K562 (cell line): ENCODE measurements around the gene TCFL5. TPM values are rescaled to one million over a fixed set of nuclear protein-coding genes. Genes with fewer than 3 reads are reported as not detected.

ENCODE experiments used
- ATAC-seq: fragments of 200-7000 bp; cut with Tn5 transposase; 3 replicates; pipeline ENCODE4 v1.9.1; 2020; ENCODE audit warnings: moderate library complexity
- BruUV-seq: library from RNA; stranded (reverse); fragments of 400-500 nt; replicated peaks from 2 replicates; lab custom pipeline; 2021; lab: Mats Ljungman, UMichigan
- CTCF ChIA-PET: fragments of 300-600 bp; formaldehyde crosslinking; extraction: SDS; loops from one replicate; lab custom pipeline; 2021; ENCODE audit warnings: low intra/inter-chr PET ratio; lab: Yijun Ruan, JAX
- POLR2A ChIA-PET: fragments of 300-600, 350-650 bp; sonication (Branson Sonifier 250); formaldehyde crosslinking; extraction: SDS; loops from one replicate; lab custom pipeline; 2021; ENCODE audit warnings: antibody characterized with exemption, inconsistent platforms; lab: Yijun Ruan, JAX
- DNase-seq, 4 experiments: peaks; one replicate each; pipeline versions ENCODE4 v3.0.0 to v3.0.0-alpha.2; 2011 to 2018; ENCODE audit warnings: low spot score in 3 of 4, mixed read lengths in 3 of 4; ENCODE audit errors: extremely low read depth in 1 of 4
- FAIRE-seq: peaks from 2 replicates; lab custom pipeline; 2011; peaks lifted over from hg19 to GRCh38; lab: Jason Lieb, UNC
- H2AFZ ChIP-seq: 2 replicates; pipeline ENCODE4 v1.6.0; 2011; ENCODE audit warnings: low read depth, low read length, control low read depth, inconsistent platforms
- H3K27ac ChIP-seq: fragments of 200-600 bp; 3 replicates; pipeline ENCODE4 v1.8.0; 2011; ENCODE audit warnings: low read depth, mild to moderate bottlenecking, control low read depth, inconsistent platforms, low read length, moderate library complexity, mixed read lengths; ENCODE audit errors: extremely low read depth
- H3K27me3 ChIP-seq, 2 experiments: fragments of 300-600 bp in 1 of 2; 2 replicates in 1 of 2; 3 replicates in 1 of 2; pipeline versions ENCODE4 v1.6.0 to v1.8.0; 2011; ENCODE audit warnings: inconsistent platforms in 2 of 2, low read length in 2 of 2, mild to moderate bottlenecking in 1 of 2, mixed read lengths in 1 of 2, moderate library complexity in 1 of 2; ENCODE audit not compliant: control insufficient read depth in 2 of 2, insufficient read depth in 2 of 2
- H3K36me3 ChIP-seq: fragments of 300-600 bp; 3 replicates; pipeline ENCODE4 v1.8.0; 2011; ENCODE audit warnings: mild to moderate bottlenecking, low read length, inconsistent platforms; ENCODE audit not compliant: control insufficient read depth, insufficient read depth
- H3K4me1 ChIP-seq, 2 experiments: fragments of 200-600 bp in 1 of 2; replicated peaks in 1 of 2; 2 replicates in 1 of 2; 3 replicates in 1 of 2; pipeline versions ENCODE4 v1.5.1 to v1.8.0; 2011; ENCODE audit warnings: inconsistent platforms in 2 of 2, low read length in 2 of 2, mild to moderate bottlenecking in 1 of 2, mixed read lengths in 1 of 2, moderate library complexity in 1 of 2; ENCODE audit not compliant: control insufficient read depth in 2 of 2, insufficient read depth in 2 of 2
- H3K4me2 ChIP-seq: 2 replicates; pipeline ENCODE4 v1.6.1; 2011; ENCODE audit warnings: low read length, control low read depth, inconsistent platforms, mixed read lengths; ENCODE audit not compliant: insufficient read depth
- H3K4me3 ChIP-seq: fragments of 200-600 bp; sonication (generic), shearing (Covaris generic); 2 replicates; pipeline ENCODE4 v1.5.1; 2016; ENCODE audit warnings: control low read depth, inconsistent platforms
- H3K79me2 ChIP-seq: fragments of 200-600 bp; 3 replicates; pipeline ENCODE4 v1.8.0; 2011; ENCODE audit warnings: low read length, inconsistent platforms; ENCODE audit not compliant: control insufficient read depth, insufficient read depth
- H3K9ac ChIP-seq, 2 experiments: 2 replicates each; pipeline versions ENCODE4 v1.6.0 to v1.6.1; 2011; ENCODE audit warnings: low read depth in 2 of 2, low read length in 2 of 2, control low read depth in 1 of 2, inconsistent platforms in 1 of 2, mild to moderate bottlenecking in 1 of 2, mixed read lengths in 1 of 2; ENCODE audit not compliant: insufficient read depth in 1 of 2
- H3K9me1 ChIP-seq: one replicate; pipeline ENCODE4 v1.6.0; 2011; ENCODE audit warnings: inconsistent platforms, mild to moderate bottlenecking, low read length, moderate library complexity; ENCODE audit not compliant: control insufficient read depth, insufficient read depth
- H3K9me3 ChIP-seq: replicated peaks from 2 replicates; pipeline ENCODE4 v1.5.1; 2011; ENCODE audit warnings: low read depth, low read length, inconsistent platforms; ENCODE audit not compliant: control insufficient read depth, insufficient read depth
- H4K20me1 ChIP-seq: replicated peaks from 2 replicates; pipeline ENCODE4 v1.6.1; 2011; ENCODE audit warnings: low read length, inconsistent platforms, mixed read lengths; ENCODE audit not compliant: control insufficient read depth, insufficient read depth
- CHD4 ChIP-seq: fragments of 200-600 bp; sonication (generic); IDR thresholded peaks from 3 replicates; pipeline ENCODE4 v1.6.1; 2012; ENCODE audit warnings: low read depth, mild to moderate bottlenecking, mixed read lengths, low read length, inconsistent platforms; ENCODE audit not compliant: insufficient read depth, insufficient replicate concordance, poor library complexity, severe bottlenecking
- DACH1 ChIP-seq: fragments of 450-650 bp; IDR thresholded peaks from 2 replicates; pipeline ENCODE4 v1.6.1; 2018; ENCODE audit not compliant: partially characterized antibody
- HDAC3 ChIP-seq: fragments of 450-650 bp; IDR thresholded peaks from 2 replicates; pipeline ENCODE4 v1.6.1; 2018; ENCODE audit warnings: borderline replicate concordance, mild to moderate bottlenecking, moderate library complexity; ENCODE audit not compliant: partially characterized antibody
- MBD2 ChIP-seq: sonication (generic); IDR thresholded peaks from 2 replicates; pipeline ENCODE4 v1.6.1; 2016; ENCODE audit warnings: low read depth, borderline replicate concordance
- MTA2 ChIP-seq: fragments of 450-650 bp; IDR thresholded peaks from 2 replicates; pipeline ENCODE4 v1.6.1; 2016; ENCODE audit warnings: low read depth
- SRF ChIP-seq, 2 experiments: fragments of 250-450, 450-650 bp in 1 of 2; sonication (Bioruptor Pico) in 1 of 2; sonication (generic) in 1 of 2; formaldehyde crosslinking; IDR thresholded peaks; 2 replicates each; pipeline versions ENCODE4 v1.5.0 to v1.5.1; 2020 to 2022; ENCODE audit warnings: mild to moderate bottlenecking in 1 of 2, missing genetic modification reagents in 1 of 2
- WGBS: fragments of 100-300 bp; shearing (Covaris generic); methylation state at CpG from one replicate; pipeline ENCODE4 v1.1.6; 2016; ENCODE audit warnings: low coverage, mixed read lengths; ENCODE audit not compliant: insufficient coverage; ENCODE audit errors: missing lambda C conversion rate; 5-methylcytosine and 5-hydroxymethylcytosine counted together
- in situ Hi-C: fragments of 300-500 bp; cut with MboI; formaldehyde crosslinking; loops from 4 replicates; pipeline ENCODE4 v1.15.0; 2018; ENCODE audit warnings: inconsistent platforms, mixed read lengths
- intact Hi-C: fragments of 100-400 bp; cut with micrococcal nuclease; formaldehyde crosslinking; loops from 2 replicates; pipeline ENCODE4 v1.14.2; 2022
- polyA plus RNA-seq, 8 experiments: library from polyadenylated mRNA; depleted of rRNA in 4 of 8; stranded (reverse) in 5 of 8; unstranded in 3 of 8; fragments of >200 nt; fragmentation: Nextera tagmentation in 2 of 8; fragmentation: Illumina TruSeq in 1 of 8; extraction: Ambion mirVana in 2 of 8; extraction: Trizol in 1 of 8; gene quantifications; 2 replicates each; pipeline versions ENCODE4 v1.2.1 to v1.2.3, GENCODE V29; 2011 to 2014; ENCODE audit warnings: inconsistent platforms in 1 of 8, missing spikeins in 1 of 8
- total RNA-seq, 7 experiments: library from RNA; depleted of rRNA in 6 of 7; stranded (reverse); fragments of >200 nt in 6 of 7; fragmentation: Illumina TruSeq in 2 of 7; extraction: Trizol in 2 of 7; gene quantifications; 2 replicates each; pipeline versions ENCODE4 v1.2.1 to v1.2.3, GENCODE V29; 2011 to 2021; ENCODE audit warnings: low replicate concordance in 1 of 7
- TF ChIP-seq, protein P1 (sequence below): fragments of 200-800 bp; sonication (Bioruptor generic); IDR thresholded peaks from 2 replicates; pipeline ENCODE4 v1.6.1; 2016; ENCODE audit warnings: missing genetic modification characterization, missing compliant biosample characterization

Gene TCFL5
- total and polyA plus RNA-seq, 9 of the 15 experiments (the other 6 are each of a cell fraction or from before 2014, with no cell fraction given) = 1.00 to 12.6 (median 9.1) TPM

DNA sequence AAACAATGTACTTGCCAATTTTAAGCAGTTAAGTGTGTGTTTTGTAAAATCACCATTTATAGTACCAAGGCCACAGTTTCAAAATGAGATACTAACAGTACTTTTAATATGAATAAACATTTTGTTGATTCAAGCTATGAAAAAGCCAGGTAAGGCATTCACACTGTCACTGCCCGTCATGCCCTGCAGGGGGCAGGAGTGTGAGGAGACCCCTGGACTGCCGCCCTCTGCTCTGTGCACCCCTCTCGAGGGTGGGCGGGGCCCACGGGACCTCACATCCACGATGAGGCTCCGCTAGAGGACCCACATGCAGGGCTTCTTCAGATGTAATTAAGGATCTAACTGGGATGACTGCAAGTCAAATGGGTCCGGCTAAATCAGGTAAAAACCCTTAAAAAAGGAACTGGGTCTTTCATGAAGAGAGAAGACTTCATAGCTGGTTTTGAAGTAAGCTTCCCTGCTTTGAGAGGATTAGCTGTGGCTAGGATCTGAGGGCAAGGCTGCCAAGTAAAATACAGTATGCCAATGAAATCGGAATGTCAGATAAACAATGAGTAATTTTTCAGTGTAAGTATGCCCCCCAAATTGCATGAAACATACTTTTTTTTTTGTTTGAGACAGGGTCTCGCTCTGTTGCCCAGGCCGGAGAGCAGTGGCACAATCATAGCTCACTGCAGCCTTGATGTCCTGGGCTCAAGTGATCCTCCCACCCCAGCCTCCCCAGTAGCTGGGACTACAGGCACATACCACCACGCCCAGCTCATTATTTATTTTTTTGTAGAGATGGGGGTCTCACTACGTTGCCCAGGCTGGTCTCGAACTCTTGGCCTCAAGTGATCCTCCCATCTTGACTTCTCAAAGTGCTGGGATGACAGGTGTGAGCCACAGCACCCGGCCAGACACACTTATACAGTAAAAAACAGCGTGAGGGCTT is 46.0 kb upstream of the TCFL5 start:
- no TSS peak for BruUV-seq
- in situ Hi-C loops = no loop called here
- no peak overlapping the region for H3K4me2 ChIP-seq
- ATAC-seq (peak; percentile 80), DNase-seq (peak; percentile 30 to 57 (median 45)), FAIRE-seq (peak; percentile 66)
- H3K79me2 ChIP-seq = peaks cover 43% of the 10 kb centered on the region
- H3K27ac ChIP-seq = no peak overlapping the region
- no peak overlapping the region for H2AFZ ChIP-seq
- H3K9me3 ChIP-seq = no peaks in the 10 kb centered on the region
- H3K4me3 ChIP-seq = no peak overlapping the region
- H3K9me1 ChIP-seq = peaks cover 5% of the 10 kb centered on the region
- 77% methylated on average over 12 of the region's 16 CpGs for WGBS
- peaks cover 0 to 3% of the 10 kb centered on the region in 2 experiments; a peak in 1 of 5 replicates for H3K4me1 ChIP-seq
- H3K27me3 ChIP-seq = no peaks in the 10 kb centered on the region
- intact Hi-C loops = no loop called here
- peaks cover 14% of the 10 kb centered on the region; the same call in 1 of the 2 replicates for H4K20me1 ChIP-seq
- no peak overlapping the region for H3K9ac ChIP-seq
- CTCF ChIA-PET = no interaction called here
- POLR2A ChIA-PET = interaction anchor here (0.5 to 1.7 kb wide), 6 partner anchors 9 to 104 kb away, joined by 3 to 6 read pairs (median 3); no protein-coding TSS in a partner anchor
- H3K36me3 ChIP-seq = peaks cover 99% of the 10 kb centered on the region
- TF ChIP-seq HDAC3 = no peak
- no peak for TF ChIP-seq MBD2
- TF ChIP-seq, protein P1, sequence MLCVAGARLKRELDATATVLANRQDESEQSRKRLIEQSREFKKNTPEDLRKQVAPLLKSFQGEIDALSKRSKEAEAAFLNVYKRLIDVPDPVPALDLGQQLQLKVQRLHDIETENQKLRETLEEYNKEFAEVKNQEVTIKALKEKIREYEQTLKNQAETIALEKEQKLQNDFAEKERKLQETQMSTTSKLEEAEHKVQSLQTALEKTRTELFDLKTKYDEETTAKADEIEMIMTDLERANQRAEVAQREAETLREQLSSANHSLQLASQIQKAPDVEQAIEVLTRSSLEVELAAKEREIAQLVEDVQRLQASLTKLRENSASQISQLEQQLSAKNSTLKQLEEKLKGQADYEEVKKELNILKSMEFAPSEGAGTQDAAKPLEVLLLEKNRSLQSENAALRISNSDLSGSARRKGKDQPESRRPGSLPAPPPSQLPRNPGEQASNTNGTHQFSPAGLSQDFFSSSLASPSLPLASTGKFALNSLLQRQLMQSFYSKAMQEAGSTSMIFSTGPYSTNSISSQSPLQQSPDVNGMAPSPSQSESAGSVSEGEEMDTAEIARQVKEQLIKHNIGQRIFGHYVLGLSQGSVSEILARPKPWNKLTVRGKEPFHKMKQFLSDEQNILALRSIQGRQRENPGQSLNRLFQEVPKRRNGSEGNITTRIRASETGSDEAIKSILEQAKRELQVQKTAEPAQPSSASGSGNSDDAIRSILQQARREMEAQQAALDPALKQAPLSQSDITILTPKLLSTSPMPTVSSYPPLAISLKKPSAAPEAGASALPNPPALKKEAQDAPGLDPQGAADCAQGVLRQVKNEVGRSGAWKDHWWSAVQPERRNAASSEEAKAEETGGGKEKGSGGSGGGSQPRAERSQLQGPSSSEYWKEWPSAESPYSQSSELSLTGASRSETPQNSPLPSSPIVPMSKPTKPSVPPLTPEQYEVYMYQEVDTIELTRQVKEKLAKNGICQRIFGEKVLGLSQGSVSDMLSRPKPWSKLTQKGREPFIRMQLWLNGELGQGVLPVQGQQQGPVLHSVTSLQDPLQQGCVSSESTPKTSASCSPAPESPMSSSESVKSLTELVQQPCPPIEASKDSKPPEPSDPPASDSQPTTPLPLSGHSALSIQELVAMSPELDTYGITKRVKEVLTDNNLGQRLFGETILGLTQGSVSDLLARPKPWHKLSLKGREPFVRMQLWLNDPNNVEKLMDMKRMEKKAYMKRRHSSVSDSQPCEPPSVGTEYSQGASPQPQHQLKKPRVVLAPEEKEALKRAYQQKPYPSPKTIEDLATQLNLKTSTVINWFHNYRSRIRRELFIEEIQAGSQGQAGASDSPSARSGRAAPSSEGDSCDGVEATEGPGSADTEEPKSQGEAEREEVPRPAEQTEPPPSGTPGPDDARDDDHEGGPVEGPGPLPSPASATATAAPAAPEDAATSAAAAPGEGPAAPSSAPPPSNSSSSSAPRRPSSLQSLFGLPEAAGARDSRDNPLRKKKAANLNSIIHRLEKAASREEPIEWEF = no peak
- no peak for TF ChIP-seq MTA2
- no peak for TF ChIP-seq SRF (CRISPR knock-in tag; IDR thresholded peaks at IDR 0.05)
- no peak for TF ChIP-seq DACH1
- TF ChIP-seq CHD4 = no peak
